Heart left ventricle (tissue), 16 donors: Measurements from ENCODE around the gene ATP5MC2. TPM values are rescaled to one million over a fixed set of nuclear protein-coding genes. Genes with fewer than 3 reads are reported as not detected.

Experiments
- ATAC-seq, 4 donors: fragments of 200-7000 bp; cut with Tn5 transposase; one replicate each; pipeline ENCODE4 v1.9.1; 2020 to 2022; ENCODE audit warnings: moderate library complexity in 4 of 4, mild to moderate bottlenecking in 3 of 4, moderate number of reproducible peaks in 1 of 4
- DNase-seq, 5 donors: peaks; one replicate each; pipeline ENCODE4 v3.0.0-alpha.2; 2020
- H3K27ac ChIP-seq, 12 donors: fragments of 200-600 bp; sonication (generic) in 4 of 12; one replicate each; pipeline versions ENCODE4 v1.5.0 to v1.8.0; 2016 to 2022; ENCODE audit warnings: mild to moderate bottlenecking in 2 of 12
- H3K27me3 ChIP-seq, 9 donors: fragments of 200-600 bp; sonication (generic) in 2 of 9; one replicate each; pipeline versions ENCODE4 v1.5.1 to v1.8.0; 2016 to 2022; ENCODE audit warnings: mild to moderate bottlenecking in 3 of 9
- H3K36me3 ChIP-seq, 9 donors: fragments of 200-600 bp; sonication (generic) in 2 of 9; one replicate each; pipeline versions ENCODE4 v1.5.0 to v1.8.0; 2018 to 2022; ENCODE audit warnings: mild to moderate bottlenecking in 2 of 9
- H3K4me1 ChIP-seq, 12 donors: fragments of 200-600 bp; sonication (generic) in 4 of 12; one replicate each; pipeline versions ENCODE4 v1.5.0 to v1.8.0; 2016 to 2022; ENCODE audit warnings: mild to moderate bottlenecking in 3 of 12
- H3K4me3 ChIP-seq, 12 donors: fragments of 200-600 bp; sonication (generic) in 4 of 12; one replicate each; pipeline versions ENCODE4 v1.5.0 to v1.8.0; 2017 to 2022; ENCODE audit warnings: mild to moderate bottlenecking in 9 of 12, moderate library complexity in 4 of 12
- H3K9me3 ChIP-seq, 12 donors: fragments of 200-600 bp; sonication (generic) in 4 of 12; one replicate each; pipeline versions ENCODE4 v1.5.0 to v1.8.0; 2016 to 2022; ENCODE audit warnings: mild to moderate bottlenecking in 1 of 12
- CTCF ChIP-seq, 12 donors: fragments of 200-600 bp; sonication (generic) in 4 of 12; IDR thresholded peaks; one replicate each; pipeline versions ENCODE4 v1.5.0 to v1.8.0; 2018 to 2022; ENCODE audit warnings: antibody characterized with exemption in 12 of 12, mild to moderate bottlenecking in 5 of 12
- POLR2A ChIP-seq, 2 donors: fragments of 450-650 bp; IDR thresholded peaks; one replicate each; pipeline ENCODE4 v1.6.1; 2017; ENCODE audit warnings: antibody characterized with exemption in 2 of 2, mild to moderate bottlenecking in 2 of 2, moderate library complexity in 2 of 2
- WGBS, 4 donors: extraction: QIAGEN DNeasy Blood & Tissue Kit in 2 of 4; methylation state at CpG; one replicate each; pipeline versions ENCODE4 v1.1.5 to v1.1.7; 2013 to 2018; 5-methylcytosine and 5-hydroxymethylcytosine counted together
- intact Hi-C, 10 donors: fragments of 100-400 bp; cut with DNase I; formaldehyde crosslinking; loops; one replicate each; pipeline versions ENCODE4 v1.11.1 to v1.14.2; 2022
- polyA plus RNA-seq, 2 donors: library from polyadenylated mRNA; stranded (reverse); fragments of 200-250 nt; gene quantifications; one replicate each; pipeline ENCODE4 v1.2.3, GENCODE V29; 2013
- total RNA-seq, 9 donors: library from RNA; depleted of rRNA in 2 of 9; stranded (reverse); fragments of >200 nt in 2 of 9; fragmentation: NEBNext Ultra II Directional in 3 of 9; extraction: Animal tissue kit (Norgen Biotek cat#: 25700) in 3 of 9; gene quantifications; one replicate each; pipeline versions ENCODE4 v1.1.0 to v1.2.4, GENCODE V29; 2016 to 2023
- donor health status: ischemic (EF 13 %, LVEDD 7.1; RV severe dilation, severe dysfunction).
- donor health status: healthy with polysubstance abuse.
- donor health status: DM: no; HTN: yes; CAD: no.
- donor health status: DM: no; HTN: no; CAD: no.
- donor health status: ischemic (EF 25% LVEDD 6.9; RV normal size, moderate dysfunction).
- donor health status: ischemic (EF 25% LVEDD 5.7; RV mildly dilated, moderate dysfunction).
- donor health status: healthy.
- donor health status: DM: yes; HTN: yes; CAD: no.
- donor health status: ischemic (EF 35%, LVEDD 5.7; RV mildly dilated, moderate dysfunction).
- donor health status: nonischemic (EF 11% LVEDD 7.7; RV severe dilation, severe dysfunction).
- donor health status: DM: yes; HTN: yes; CAD: no.
- donor health status: PGD.
- donor health status: ischemic (EF 29% LVEDD 5.4; RV normal size, mild dysfunction).
- donor health status: nonischemic (EF 23%, LVEDD 6.1; RV moderate dilation, normal function).

Gene ATP5MC2
- total and polyA plus RNA-seq, 11 donors: 392 to 753 (median 555) TPM

GRCh38 chr12:53710091-53710490 is 34.2 kb upstream of the ATP5MC2 start:
- intact Hi-C loops: no loop called here
- Histone ChIP-seq H3K4me1 (no peaks in the 10 kb centered on the region), H3K9me3 (no peaks in the 10 kb centered on the region), H3K27me3 (peaks cover 0 to 15% (median 0%) of the 10 kb centered on the region in 9 donors), H3K4me3 (no peak overlapping the region), H3K36me3 (peaks cover 0 to 40% (median 38%) of the 10 kb centered on the region in 9 donors), H3K27ac (no peak overlapping the region)
- no peak for DNase-seq
- no peak for ATAC-seq
- WGBS, 4 donors: 40 to 55% (median 51%) methylated on average over 6 of the region's 6 CpGs
- no peak for TF ChIP-seq CTCF (IDR thresholded peaks at IDR 0.05)
- no peak for TF ChIP-seq POLR2A (IDR thresholded peaks at IDR 0.05)

GRCh38 chr12:53709671-53710070 is 33.8 kb upstream of the ATP5MC2 start:
- intact Hi-C loops: no loop called here
- peak in 1 of 4 donors; percentile 15 for ATAC-seq

GRCh38 chr12:53706080-53706479 is 30.2 kb upstream of the ATP5MC2 start:
- ATAC-seq (no peak), DNase-seq (no peak)
- Histone ChIP-seq H3K36me3 (peaks cover 0 to under 1% (median 0%) of the 10 kb centered on the region in 9 donors), H3K27me3 (peaks cover 0 to 41% (median 5%) of the 10 kb centered on the region in 9 donors), H3K27ac (no peak overlapping the region), H3K4me3 (no peak overlapping the region), H3K9me3 (no peaks in the 10 kb centered on the region), H3K4me1 (no peaks in the 10 kb centered on the region)
- TF ChIP-seq CTCF (IDR thresholded peaks at IDR 0.05): no peak
- 66 to 81% (median 73%) methylated on average over 1 of the region's 1 CpG for WGBS, 4 donors
- intact Hi-C loops: no loop called here

More at GRCh38 chr12:53709671-53710070, 33.8 kb upstream of the ATP5MC2 start:
- H3K4me3 ChIP-seq: no peak overlapping the region
- H3K27me3 ChIP-seq: peaks cover 0 to 16% (median 0%) of the 10 kb centered on the region in 9 donors
- no peak for DNase-seq
- peaks cover 0 to 36% (median 34%) of the 10 kb centered on the region in 9 donors for H3K36me3 ChIP-seq
- H3K27ac ChIP-seq: no peak overlapping the region
- no peaks in the 10 kb centered on the region for H3K9me3 ChIP-seq
- no peak for TF ChIP-seq CTCF (IDR thresholded peaks at IDR 0.05)
- no peak for TF ChIP-seq POLR2A (IDR thresholded peaks at IDR 0.05)
- WGBS, 4 donors: 55 to 65% (median 62%) methylated on average over 4 of the region's 4 CpGs
- no peaks in the 10 kb centered on the region for H3K4me1 ChIP-seq

- 78 to 86% (median 80%) methylated on average over 4 of the region's 4 CpGs for WGBS, 4 donors
- no peak for ATAC-seq
- Histone ChIP-seq H3K9me3 (no peaks in the 10 kb centered on the region), H3K4me1 (no peaks in the 10 kb centered on the region), H3K4me3 (no peak overlapping the region), H3K27me3 (peaks cover 0 to 54% (median 12%) of the 10 kb centered on the region in 9 donors), H3K36me3 (no peaks in the 10 kb centered on the region), H3K27ac (no peak overlapping the region)
- TF ChIP-seq CTCF (IDR thresholded peaks at IDR 0.05): no peak
- TF ChIP-seq POLR2A (IDR thresholded peaks at IDR 0.05): no peak
- intact Hi-C loops: loop anchor here in 3 of 10 donors (2.0 kb wide), 1 partner anchor 39 kb away; no protein-coding TSS in a partner anchor
- no peak for DNase-seq
These were observed 27.9 kb upstream of the ATP5MC2 start for GRCh38 chr12:53703756-53704155.
